ENCODE data around the gene PCDHGB2. TPM values are rescaled to one million over a fixed set of nuclear protein-coding genes. Genes with fewer than 3 reads are reported as not detected.
"Not testable (repeated sequence)": the region's sequence is repeated elsewhere in the genome, so short reads cannot be mapped to it uniquely, and the experiment has no call there.

PCDHGB2 gene
- total and polyA plus RNA-seq, 12 donors = 0.64 to 17.0 (median 11.2) TPM

GRCh38 chr5:141373673-141374317 is 14.0 kb downstream of the PCDHGB2 start, which contains the start of gene PCDHGA6:
TSS of gene PCDHGA6 (plus strand) at chr5:141373891. CDS start at chr5:141374084, 193 bp downstream.
- intact Hi-C loops (cut with DNase I) = no loop called here
- Histone ChIP-seq H3K36me3 (peaks cover 0 to 43% (median 0%) of the 10 kb centered on the region in 9 donors), H3K4me3 (peak within 1 kb of the TSS in 8 of 10 donors; percentile 13 to 36 (median 23)), H3K9me3 (peaks cover 0 to 99% (median 64%) of the 10 kb centered on the region in 11 donors), H3K27me3 (peaks cover 0 to 58% (median 0%) of the 10 kb centered on the region in 7 donors), H3K27ac (peak within 1 kb of the TSS in 1 of 10 donors; percentile 8), H3K4me1 (peaks cover 0 to 39% (median 0%) of the 10 kb centered on the region in 9 donors)
- ATAC-seq (no peak), DNase-seq (no peak)
- WGBS, 2 donors = 25 to 27% methylated on average over 27 of the region's 27 CpGs
- TF ChIP-seq CTCF (IDR thresholded peaks at IDR 0.05) = peak in 8 of 9 donors; percentile 20 to 53 (median 43)

GRCh38 chr5:141374627-141375026 is 14.8 kb downstream of the PCDHGB2 start:
- WGBS, 2 donors = 50 to 52% methylated on average over 14 of the region's 14 CpGs
- Histone ChIP-seq H3K36me3 (peaks cover 0 to 43% (median 0%) of the 10 kb centered on the region in 9 donors), H3K27me3 (peaks cover 0 to 50% (median 0%) of the 10 kb centered on the region in 7 donors), H3K9me3 (peaks cover 0 to 99% (median 58%) of the 10 kb centered on the region in 11 donors), H3K4me1 (peaks cover 0 to 37% (median 0%) of the 10 kb centered on the region in 9 donors), H3K27ac (no peak overlapping the region), H3K4me3 (peak overlapping the region in 1 of 10 donors; percentile 25)
- intact Hi-C loops (cut with DNase I) = no loop called here
- TF ChIP-seq CTCF (IDR thresholded peaks at IDR 0.05) = no peak
- peak in 6 of 8 donors; percentile 18 to 70 (median 36) for ATAC-seq
- no peak for DNase-seq

GRCh38 chr5:141375444-141376155 is 15.8 kb downstream of the PCDHGB2 start:
- Histone ChIP-seq H3K27me3 (peaks cover 0 to 40% (median 0%) of the 10 kb centered on the region in 7 donors), H3K4me1 (peaks cover 0 to 28% (median 0%) of the 10 kb centered on the region in 9 donors), H3K9me3 (peaks cover 0 to 99% (median 60%) of the 10 kb centered on the region in 11 donors), H3K36me3 (peaks cover 0 to 35% (median 0%) of the 10 kb centered on the region in 9 donors)
- intact Hi-C loops (cut with DNase I); H3K4me3 ChIP-seq; ATAC-seq; H3K27ac ChIP-seq; DNase-seq: not testable (repeated sequence)
- 59 to 61% methylated on average over 37 to 41 of the region's 48 CpGs for WGBS, 2 donors

GRCh38 chr5:141382469-141383294 is 22.9 kb downstream of the PCDHGB2 start, which contains the start of gene PCDHGA7:
TSS of gene PCDHGA7 (plus strand) at chr5:141382742. CDS start at chr5:141382900, 158 bp downstream.
- no peak within 1 kb of the TSS for H3K27ac ChIP-seq
- peaks cover 0 to 36% (median 0%) of the 10 kb centered on the region in 9 donors for H3K36me3 ChIP-seq
- peaks cover 0 to 6% (median 0%) of the 10 kb centered on the region in 9 donors for H3K4me1 ChIP-seq
- TF ChIP-seq CTCF (IDR thresholded peaks at IDR 0.05) = peak in 5 of 9 donors; percentile 11 to 30 (median 21)
- ATAC-seq (peak in 4 of 8 donors; percentile 15 to 50 (median 38)), DNase-seq (no peak)
- peaks cover 0 to 100% (median 47%) of the 10 kb centered on the region in 11 donors for H3K9me3 ChIP-seq
- WGBS, 2 donors = 21 to 24% methylated on average over 37 of the region's 37 CpGs
- intact Hi-C loops (cut with DNase I) = no loop called here
- peak within 1 kb of the TSS in 7 of 10 donors; percentile 17 to 41 (median 34) for H3K4me3 ChIP-seq
- H3K27me3 ChIP-seq = peaks cover 0 to 39% (median 0%) of the 10 kb centered on the region in 7 donors

Data from heart right ventricle (tissue), 16 donors.